Heart left ventricle (tissue), 13 donors: ENCODE measurements around the gene NEMP2.

Experiments used
- CTCF ChIP-seq, 12 donors: fragments of 200-600 bp; sonication (generic) in 4 of 12; IDR thresholded peaks; one replicate each; pipeline versions ENCODE4 v1.5.0 to v1.8.0; 2018 to 2022; ENCODE audit warnings: antibody characterized with exemption in 12 of 12, mild to moderate bottlenecking in 5 of 12
- POLR2A ChIP-seq, 2 donors: fragments of 450-650 bp; IDR thresholded peaks; one replicate each; pipeline ENCODE4 v1.6.1; 2017; ENCODE audit warnings: antibody characterized with exemption in 2 of 2, mild to moderate bottlenecking in 2 of 2, moderate library complexity in 2 of 2
- donor health status: ischemic (EF 13 %, LVEDD 7.1; RV severe dilation, severe dysfunction).
- donor health status: DM: no; HTN: yes; CAD: no.
- donor health status: DM: no; HTN: no; CAD: no.
- donor health status: ischemic (EF 25% LVEDD 6.9; RV normal size, moderate dysfunction).
- donor health status: ischemic (EF 25% LVEDD 5.7; RV mildly dilated, moderate dysfunction).
- donor health status: ischemic (EF 35%, LVEDD 5.7; RV mildly dilated, moderate dysfunction).
- donor health status: nonischemic (EF 11% LVEDD 7.7; RV severe dilation, severe dysfunction).
- donor health status: DM: yes; HTN: yes; CAD: no.
- donor health status: PGD.
- donor health status: ischemic (EF 29% LVEDD 5.4; RV normal size, mild dysfunction).
- donor health status: nonischemic (EF 23%, LVEDD 6.1; RV moderate dilation, normal function).

GRCh38 chr2:190579915-190580846 lies 45.7 kb upstream of the NEMP2 start:
- TF ChIP-seq CTCF (IDR thresholded peaks at IDR 0.05) = no peak
- TF ChIP-seq POLR2A (IDR thresholded peaks at IDR 0.05) = no peak
